ENCODE data around the gene AFF3.
A peak's percentile ranks its signal among the peaks of the same experiment; 100 is the strongest.

The AFF3 gene

GRCh38 chr2:99877963-99878362, 264.4 kb downstream of the AFF3 start:
- DNase-seq, result no peak

GRCh38 chr2:99876956-99877355, 265.4 kb downstream of the AFF3 start:
- DNase-seq, result no peak

DNA sequence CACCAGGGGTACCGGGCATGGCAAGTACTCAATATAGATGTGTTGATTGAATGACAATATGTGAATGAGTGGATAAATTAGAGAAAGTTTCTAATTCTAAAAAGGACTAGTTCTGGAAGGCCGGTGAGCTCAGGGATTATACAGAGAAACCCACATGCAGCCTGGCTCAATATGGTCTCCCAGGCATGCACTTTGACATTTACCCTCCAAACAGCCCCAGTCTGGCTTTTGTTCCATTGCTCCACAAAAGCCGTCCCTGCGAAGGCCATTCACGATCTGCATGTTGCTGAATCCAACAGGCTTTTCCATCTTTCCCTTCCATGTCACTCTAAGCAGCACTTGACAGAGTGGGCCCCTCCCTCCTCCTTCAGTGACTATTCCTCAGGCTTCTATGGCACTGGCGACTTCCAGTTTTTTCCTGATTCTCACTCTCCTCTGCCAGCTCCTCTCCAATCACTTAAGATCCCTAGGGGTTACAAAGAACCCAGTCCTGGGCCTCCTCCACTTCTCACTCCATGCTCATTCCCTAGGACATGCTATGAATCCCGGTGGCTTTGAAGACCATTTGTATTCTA, 266.7 kb downstream of the AFF3 start:
- DNase-seq, result no peak

DNA sequence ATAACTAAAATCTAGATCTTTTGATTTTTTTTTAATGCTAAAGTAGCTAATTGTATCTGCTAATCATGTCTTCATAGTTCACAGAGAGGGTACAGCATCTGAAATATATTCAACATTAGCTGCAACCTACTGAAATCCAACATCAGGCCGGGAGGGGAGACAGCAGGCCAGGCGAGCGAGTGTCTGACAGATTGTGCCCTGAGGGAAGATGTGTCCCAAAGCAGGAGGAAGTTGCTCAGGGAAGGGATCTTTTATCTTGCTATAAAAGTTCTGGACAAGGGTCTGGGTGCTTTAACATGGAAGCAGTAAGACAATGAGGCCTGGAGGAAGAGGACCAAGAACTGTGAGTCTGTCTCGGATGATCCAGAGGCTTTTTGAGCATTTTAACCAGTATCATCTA, 274.1 kb downstream of the AFF3 start:
- DNase-seq, result no peak

DNA sequence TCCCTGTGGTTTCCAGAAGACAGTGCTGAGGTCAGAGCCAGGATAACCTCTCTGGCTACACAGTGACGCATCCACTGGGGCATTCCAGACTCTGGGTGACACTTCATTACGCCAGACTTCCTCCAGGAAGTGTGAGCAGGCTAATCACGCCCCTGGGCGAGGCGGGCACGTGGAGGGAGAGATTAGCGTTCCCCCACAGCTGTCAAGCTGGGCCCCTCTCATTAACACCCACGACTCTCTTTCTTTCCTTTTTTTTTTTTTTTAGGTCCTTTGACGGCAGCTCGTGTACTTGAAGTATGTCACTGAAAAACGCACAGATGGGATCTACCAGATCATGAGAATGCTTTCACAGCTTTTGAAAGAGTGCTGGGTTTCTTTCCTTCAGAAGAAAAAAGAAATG, 274.6 kb downstream of the AFF3 start:
- no peak for DNase-seq

GRCh38 chr2:99865818-99866676, 276.3 kb downstream of the AFF3 start:
- no peak for DNase-seq

GRCh38 chr2:99864561-99865553, 277.5 kb downstream of the AFF3 start:
- DNase-seq, result no peak

DNA sequence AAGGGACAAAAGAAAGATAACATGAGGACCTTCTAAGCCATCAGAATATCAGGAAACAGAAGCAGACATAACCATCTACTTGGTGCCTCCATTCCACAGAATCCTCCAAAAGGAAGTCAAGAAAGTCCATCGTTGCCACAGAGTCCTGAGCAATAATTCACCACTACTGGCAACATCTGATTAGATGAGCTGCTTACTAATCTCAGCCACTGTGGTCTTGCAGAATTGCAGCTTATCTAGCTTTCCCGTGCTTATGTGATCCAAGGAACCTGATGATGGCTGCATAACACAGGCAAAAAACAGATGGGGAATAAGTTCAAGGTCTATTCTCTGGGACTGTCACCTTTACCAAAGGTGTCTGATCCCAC, 278.5 kb downstream of the AFF3 start:
- DNase-seq, result no peak

DNA sequence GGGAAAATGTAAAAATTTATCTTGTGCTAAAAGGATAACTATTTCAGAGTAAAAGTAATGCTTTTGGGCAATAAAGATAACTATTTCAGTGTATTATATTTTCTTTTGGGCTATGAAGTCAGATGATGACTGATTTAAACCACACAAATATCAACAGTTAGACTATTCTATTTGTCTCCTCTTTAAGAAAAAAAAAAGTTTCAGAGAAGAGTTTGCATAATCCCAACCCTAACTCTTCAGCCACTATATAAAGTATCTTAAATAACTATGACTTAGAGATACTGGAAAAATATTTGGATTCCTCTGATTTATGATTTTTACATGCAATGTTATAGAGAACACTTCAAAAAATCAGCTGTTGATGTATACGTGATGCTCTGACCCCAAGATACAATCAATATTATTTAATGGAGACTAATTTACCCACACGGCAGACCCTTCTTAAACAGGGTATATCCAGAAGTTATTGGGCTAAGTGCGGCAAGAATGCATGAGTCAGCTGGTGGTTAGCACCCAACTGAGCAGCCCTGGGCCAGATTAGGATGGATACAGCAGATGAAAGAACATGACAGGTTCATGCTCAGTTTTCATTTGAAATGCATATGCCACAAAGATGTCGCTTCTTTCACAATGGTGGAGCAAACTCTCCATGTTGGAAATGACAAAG, 279.0 kb downstream of the AFF3 start:
- no peak for DNase-seq

DNA sequence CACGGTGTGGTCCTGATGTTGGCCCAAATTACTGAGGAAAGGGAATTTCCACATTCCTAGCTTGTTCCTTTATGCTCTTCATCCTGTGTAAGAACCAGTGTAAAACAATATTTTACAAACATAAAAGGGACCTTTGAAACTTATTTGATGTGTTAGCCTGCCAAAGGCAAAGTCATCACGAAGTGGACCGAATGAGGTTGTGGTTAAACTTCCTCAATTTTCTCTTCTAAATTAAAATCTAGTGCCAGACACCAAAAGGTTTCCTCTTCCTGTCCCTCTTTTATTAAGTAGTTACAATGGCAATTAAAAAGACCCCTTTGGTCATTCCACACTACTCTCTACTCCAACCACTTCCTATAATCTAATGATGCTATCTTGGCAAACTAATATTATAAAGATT, 279.8 kb downstream of the AFF3 start:
- DNase-seq, result no peak

DNA sequence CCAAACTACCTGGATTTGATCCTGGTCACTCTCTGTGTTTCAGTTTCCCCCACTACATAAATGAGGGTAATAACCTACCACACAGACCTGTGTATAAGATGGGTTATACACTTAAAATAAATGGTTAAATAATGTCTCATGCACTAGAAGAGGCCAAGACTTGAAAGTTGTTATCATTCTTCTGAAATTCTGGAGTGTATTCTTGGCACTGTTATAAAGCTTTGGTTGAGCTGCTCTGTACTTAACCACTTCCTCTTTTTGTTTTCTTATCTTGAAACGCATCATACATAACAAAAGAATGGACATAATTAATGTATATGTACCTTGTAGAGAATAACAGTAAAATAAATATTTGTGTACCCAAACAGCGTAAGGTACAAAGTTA, 281.0 kb downstream of the AFF3 start:
- peak; percentile 4 for DNase-seq

- no peak for DNase-seq
These were observed 281.5 kb downstream of the AFF3 start for GRCh38 chr2:99860720-99861375.

DNA sequence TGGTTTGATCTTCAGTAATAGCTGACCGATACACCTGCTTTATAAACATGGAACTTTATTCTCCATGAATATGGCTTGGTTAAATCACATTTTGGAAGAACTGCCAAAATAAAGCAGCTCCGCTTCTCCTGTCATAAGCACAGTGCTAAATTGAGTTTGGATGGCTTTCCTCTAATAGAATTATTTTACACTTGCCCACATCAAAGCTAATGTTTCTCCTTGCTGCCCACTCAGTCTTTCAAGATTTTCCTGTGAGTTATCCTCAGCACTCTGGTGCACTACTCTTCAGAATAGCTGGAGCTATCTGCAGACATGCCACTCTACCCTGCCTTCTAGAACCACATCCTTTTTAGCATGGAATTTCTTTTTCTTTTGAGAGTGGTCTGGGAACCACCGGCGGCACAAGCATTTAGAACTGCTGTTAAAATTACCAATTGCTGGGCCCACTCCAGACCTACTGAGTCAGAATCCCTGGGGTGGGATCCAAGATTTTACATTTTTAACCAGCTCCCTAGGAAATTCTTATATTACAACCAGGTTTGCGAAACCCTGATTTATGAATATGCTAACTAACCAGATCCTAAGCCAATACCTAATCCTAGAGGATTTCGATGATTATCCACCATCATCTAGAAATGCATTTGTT, 283.3 kb downstream of the AFF3 start:
- DNase-seq, result no peak

DNA sequence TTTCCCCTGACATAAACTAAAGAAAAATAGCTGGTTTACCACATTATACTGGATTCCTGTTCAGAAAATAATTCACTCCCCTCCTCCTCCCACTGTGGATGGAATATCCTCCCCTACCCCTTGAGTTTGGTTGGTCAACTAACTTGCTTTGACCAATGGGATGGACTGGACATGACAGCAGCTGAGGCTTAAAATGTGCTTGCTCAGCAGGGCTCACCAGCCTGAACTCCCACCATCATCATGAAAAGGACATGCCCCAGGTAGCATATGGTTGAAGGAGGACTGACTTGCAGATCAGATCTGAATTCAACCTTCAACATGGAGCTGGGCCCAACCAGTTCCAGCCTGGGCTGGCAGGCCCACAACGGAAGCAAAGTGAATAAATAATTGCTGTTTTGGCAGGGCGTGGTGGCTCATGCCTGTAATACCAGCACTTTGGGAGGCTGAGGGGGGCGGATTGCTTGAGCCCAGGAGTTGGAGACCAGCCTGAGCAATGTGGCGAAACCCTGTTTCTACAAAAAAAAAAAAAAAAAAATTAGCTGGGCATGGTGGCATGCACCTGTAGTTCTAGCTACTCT, 284.4 kb downstream of the AFF3 start:
- no peak for DNase-seq

DNA sequence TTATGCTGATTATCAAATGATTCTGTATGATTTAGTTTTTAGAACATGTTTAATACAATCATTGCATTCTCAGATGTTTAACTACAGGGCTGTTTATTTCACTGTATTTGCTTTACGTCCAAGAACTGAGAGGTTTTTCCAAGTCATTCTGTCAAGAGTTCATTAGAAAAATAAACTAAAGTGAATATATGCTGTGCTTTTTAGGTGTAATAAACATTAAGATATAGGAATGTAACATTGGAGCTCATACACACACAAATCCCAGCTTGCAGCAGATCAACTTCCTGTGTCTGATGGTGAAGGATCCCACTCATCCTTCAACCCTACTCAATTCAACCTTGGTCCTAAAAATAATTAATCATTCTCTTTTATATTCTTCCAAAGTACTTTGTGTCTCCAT, 285.0 kb downstream of the AFF3 start:
- no peak for DNase-seq

GRCh38 chr2:99856119-99856518, 286.3 kb downstream of the AFF3 start:
- no peak for DNase-seq

DNA sequence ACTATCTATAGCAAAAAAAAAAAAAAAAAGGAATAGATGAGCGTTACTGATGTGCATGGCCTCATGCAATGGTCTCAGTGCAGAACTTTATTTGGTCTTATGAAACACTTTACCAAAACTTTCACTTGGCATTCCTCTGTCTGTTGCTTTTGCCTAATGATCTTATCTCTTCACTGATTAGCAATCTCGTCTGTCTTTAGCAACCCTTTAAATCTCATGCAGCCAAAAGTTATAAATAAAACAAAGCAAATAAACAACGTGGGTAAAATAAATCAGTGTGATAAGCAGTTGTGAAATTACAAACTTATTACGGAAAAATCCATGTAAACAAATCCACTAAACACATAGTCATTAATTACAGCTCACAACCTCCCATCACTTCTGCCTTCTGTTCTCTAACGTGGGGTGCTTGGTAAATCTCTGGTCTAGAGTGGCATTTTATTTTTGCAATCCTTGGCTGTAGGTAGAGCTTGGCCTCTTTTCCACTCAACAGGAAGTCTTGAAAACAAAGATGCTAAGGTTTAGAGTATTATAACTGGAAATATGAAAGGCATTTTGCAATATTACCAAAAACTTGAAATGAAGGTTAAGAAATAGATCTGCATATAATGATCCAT, 288.0 kb downstream of the AFF3 start:
- DNase-seq, result no peak

- DNase-seq, result no peak
These were observed 289.4 kb downstream of the AFF3 start for GRCh38 chr2:99852956-99853355.

- no peak for DNase-seq
These were observed 289.9 kb downstream of the AFF3 start for GRCh38 chr2:99852376-99852934.

- no peak for DNase-seq
These were observed 290.6 kb downstream of the AFF3 start for GRCh38 chr2:99851811-99852210.

- no peak for DNase-seq
These were observed 291.3 kb downstream of the AFF3 start for GRCh38 chr2:99851089-99851488.
